ENCODE measurements around the gene RALGPS1.

DNA sequence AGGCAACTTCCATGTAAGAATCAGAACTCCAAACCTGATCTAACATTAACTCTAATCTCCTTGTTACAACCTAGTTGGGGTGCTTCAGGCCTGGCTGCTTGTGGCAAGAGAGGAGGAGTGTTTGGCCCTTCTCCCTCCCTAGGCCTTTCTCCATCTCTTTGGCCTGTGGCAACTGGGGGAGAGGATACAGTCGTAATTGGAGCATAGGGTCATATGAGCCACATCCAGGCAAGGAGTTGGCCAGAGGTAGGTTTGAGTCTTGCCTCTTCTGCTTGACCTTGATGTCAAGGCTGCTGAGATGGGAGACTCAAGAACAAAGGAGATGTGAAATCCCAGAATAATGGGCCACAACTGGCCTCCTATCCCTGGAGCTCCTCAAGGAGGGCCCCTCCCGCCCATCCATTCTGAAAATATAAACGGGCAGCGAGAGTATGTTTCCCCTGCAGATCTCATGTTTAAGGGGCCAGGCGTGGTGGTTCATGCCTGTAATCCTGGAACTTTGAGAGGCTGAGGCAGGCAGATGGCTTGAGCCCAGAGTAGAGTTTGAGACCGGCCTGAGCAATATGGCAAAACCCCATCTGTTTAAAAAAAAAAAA lies 267.1 kb downstream of the RALGPS1 start:
- TF ChIP-seq, protein P1, sequence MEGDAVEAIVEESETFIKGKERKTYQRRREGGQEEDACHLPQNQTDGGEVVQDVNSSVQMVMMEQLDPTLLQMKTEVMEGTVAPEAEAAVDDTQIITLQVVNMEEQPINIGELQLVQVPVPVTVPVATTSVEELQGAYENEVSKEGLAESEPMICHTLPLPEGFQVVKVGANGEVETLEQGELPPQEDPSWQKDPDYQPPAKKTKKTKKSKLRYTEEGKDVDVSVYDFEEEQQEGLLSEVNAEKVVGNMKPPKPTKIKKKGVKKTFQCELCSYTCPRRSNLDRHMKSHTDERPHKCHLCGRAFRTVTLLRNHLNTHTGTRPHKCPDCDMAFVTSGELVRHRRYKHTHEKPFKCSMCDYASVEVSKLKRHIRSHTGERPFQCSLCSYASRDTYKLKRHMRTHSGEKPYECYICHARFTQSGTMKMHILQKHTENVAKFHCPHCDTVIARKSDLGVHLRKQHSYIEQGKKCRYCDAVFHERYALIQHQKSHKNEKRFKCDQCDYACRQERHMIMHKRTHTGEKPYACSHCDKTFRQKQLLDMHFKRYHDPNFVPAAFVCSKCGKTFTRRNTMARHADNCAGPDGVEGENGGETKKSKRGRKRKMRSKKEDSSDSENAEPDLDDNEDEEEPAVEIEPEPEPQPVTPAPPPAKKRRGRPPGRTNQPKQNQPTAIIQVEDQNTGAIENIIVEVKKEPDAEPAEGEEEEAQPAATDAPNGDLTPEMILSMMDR (IDR thresholded peaks at IDR 0.05; ENCODE audit: low read depth, low read length, poor library complexity, severe bottlenecking) = no peak
- TF ChIP-seq EZH2phosphoT487 (IDR thresholded peaks at IDR 0.05; ENCODE audit: borderline replicate concordance, low read length) = no peak

Measured in DOHH2 (cell line).